ENCODE results near the gene ZNF559.

DNA sequence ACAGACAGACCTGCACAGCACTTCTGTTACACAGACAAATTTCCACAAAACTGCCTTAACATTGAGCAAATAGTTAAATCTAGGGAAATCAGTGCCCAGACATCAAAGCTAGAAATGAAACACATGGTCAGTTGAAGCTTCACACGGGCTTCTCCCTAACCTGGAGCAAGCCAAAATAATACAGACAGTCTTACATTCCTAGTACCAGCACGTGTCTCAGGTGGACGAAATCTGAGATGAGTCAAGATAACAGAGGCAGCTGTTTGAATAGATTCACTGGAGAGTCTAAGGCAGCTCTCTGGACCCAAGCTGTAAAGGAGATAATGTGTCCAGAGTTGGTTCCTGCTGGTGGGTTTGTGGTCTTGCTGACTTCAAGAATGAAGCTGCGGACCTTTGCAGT lies 10.2 kb upstream of the ZNF559 start:
- TF ChIP-seq, protein P1, sequence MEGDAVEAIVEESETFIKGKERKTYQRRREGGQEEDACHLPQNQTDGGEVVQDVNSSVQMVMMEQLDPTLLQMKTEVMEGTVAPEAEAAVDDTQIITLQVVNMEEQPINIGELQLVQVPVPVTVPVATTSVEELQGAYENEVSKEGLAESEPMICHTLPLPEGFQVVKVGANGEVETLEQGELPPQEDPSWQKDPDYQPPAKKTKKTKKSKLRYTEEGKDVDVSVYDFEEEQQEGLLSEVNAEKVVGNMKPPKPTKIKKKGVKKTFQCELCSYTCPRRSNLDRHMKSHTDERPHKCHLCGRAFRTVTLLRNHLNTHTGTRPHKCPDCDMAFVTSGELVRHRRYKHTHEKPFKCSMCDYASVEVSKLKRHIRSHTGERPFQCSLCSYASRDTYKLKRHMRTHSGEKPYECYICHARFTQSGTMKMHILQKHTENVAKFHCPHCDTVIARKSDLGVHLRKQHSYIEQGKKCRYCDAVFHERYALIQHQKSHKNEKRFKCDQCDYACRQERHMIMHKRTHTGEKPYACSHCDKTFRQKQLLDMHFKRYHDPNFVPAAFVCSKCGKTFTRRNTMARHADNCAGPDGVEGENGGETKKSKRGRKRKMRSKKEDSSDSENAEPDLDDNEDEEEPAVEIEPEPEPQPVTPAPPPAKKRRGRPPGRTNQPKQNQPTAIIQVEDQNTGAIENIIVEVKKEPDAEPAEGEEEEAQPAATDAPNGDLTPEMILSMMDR (IDR thresholded peaks at IDR 0.05), result no peak
- TF ChIP-seq, protein P2, sequence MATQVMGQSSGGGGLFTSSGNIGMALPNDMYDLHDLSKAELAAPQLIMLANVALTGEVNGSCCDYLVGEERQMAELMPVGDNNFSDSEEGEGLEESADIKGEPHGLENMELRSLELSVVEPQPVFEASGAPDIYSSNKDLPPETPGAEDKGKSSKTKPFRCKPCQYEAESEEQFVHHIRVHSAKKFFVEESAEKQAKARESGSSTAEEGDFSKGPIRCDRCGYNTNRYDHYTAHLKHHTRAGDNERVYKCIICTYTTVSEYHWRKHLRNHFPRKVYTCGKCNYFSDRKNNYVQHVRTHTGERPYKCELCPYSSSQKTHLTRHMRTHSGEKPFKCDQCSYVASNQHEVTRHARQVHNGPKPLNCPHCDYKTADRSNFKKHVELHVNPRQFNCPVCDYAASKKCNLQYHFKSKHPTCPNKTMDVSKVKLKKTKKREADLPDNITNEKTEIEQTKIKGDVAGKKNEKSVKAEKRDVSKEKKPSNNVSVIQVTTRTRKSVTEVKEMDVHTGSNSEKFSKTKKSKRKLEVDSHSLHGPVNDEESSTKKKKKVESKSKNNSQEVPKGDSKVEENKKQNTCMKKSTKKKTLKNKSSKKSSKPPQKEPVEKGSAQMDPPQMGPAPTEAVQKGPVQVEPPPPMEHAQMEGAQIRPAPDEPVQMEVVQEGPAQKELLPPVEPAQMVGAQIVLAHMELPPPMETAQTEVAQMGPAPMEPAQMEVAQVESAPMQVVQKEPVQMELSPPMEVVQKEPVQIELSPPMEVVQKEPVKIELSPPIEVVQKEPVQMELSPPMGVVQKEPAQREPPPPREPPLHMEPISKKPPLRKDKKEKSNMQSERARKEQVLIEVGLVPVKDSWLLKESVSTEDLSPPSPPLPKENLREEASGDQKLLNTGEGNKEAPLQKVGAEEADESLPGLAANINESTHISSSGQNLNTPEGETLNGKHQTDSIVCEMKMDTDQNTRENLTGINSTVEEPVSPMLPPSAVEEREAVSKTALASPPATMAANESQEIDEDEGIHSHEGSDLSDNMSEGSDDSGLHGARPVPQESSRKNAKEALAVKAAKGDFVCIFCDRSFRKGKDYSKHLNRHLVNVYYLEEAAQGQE (IDR thresholded peaks at IDR 0.05), result no peak
- no peak for TF ChIP-seq FOSL2 (IDR thresholded peaks at IDR 0.05)
- no peak for TF ChIP-seq FOSL2 (CRISPR knock-in tag; IDR thresholded peaks at IDR 0.05)
- TF ChIP-seq, protein P3, sequence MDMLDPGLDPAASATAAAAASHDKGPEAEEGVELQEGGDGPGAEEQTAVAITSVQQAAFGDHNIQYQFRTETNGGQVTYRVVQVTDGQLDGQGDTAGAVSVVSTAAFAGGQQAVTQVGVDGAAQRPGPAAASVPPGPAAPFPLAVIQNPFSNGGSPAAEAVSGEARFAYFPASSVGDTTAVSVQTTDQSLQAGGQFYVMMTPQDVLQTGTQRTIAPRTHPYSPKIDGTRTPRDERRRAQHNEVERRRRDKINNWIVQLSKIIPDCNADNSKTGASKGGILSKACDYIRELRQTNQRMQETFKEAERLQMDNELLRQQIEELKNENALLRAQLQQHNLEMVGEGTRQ (IDR thresholded peaks at IDR 0.05), result no peak
- no peak for TF ChIP-seq MAFK (IDR thresholded peaks at IDR 0.05; ENCODE audit: partially characterized antibody)
- TF ChIP-seq ZC3H11A (IDR thresholded peaks at IDR 0.05), result no peak
- TF ChIP-seq, protein P4, sequence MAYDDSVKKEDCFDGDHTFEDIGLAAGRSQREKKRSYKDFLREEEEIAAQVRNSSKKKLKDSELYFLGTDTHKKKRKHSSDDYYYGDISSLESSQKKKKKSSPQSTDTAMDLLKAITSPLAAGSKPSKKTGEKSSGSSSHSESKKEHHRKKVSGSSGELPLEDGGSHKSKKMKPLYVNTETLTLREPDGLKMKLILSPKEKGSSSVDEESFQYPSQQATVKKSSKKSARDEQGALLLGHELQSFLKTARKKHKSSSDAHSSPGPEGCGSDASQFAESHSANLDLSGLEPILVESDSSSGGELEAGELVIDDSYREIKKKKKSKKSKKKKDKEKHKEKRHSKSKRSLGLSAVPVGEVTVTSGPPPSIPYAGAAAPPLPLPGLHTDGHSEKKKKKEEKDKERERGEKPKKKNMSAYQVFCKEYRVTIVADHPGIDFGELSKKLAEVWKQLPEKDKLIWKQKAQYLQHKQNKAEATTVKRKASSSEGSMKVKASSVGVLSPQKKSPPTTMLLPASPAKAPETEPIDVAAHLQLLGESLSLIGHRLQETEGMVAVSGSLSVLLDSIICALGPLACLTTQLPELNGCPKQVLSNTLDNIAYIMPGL (CRISPR knock-in tag; IDR thresholded peaks at IDR 0.05; ENCODE audit: borderline replicate concordance), result no peak
- TF ChIP-seq CHD2 (IDR thresholded peaks at IDR 0.05; ENCODE audit: low read length, partially characterized antibody), result no peak
